ENCODE data around the gene IGFBP5.

Gene IGFBP5

DNA sequence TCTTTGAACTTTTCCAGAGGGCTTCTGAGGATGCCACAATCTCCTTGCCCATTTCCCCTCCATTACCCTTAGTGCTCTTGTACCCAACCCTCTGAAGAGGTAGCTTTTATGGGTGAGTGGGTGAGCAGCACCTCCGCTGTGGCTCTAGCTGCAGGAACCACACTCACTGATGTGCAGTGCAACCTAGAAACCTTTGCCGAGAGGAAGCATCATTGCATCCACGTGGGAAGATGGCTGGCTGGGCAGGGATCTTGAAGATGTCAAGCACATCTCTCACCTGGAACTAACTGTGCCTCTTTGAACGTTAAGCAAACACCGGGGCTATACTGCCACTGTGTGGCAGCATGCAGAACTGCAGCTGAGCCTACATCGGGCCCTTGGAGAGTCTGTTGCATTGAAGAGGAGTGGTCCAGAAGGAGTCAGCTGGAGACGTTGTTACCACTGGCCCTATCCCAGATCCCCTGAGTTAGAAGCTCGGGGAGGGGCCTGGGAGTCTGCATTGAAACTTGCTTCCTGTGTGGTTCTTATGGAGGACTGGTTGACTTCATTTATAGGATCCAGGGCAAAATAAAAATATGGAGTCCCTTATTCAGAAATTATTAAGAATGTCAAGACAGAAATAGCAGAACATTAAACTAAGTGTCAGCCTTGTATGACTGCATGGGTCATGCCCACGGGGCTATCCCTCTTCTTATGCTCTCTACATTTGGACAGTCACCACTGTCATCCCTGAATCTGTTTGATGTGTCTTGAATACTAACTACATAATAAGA is 28.7 kb downstream of the IGFBP5 start:
- peak in 1 of 2 donors; percentile 36 for DNase-seq (ENCODE audit: extremely low read depth in 1 of 2, low read depth in 1 of 2)

GRCh38 chr2:216665717-216666116 is 29.6 kb downstream of the IGFBP5 start:
- no peak for DNase-seq (ENCODE audit: extremely low read depth in 1 of 2, low read depth in 1 of 2)

- DNase-seq (ENCODE audit: extremely low read depth in 1 of 2, low read depth in 1 of 2) = no peak
Observed at GRCh38 chr2:216665242-216665641, 30.1 kb downstream of the IGFBP5 start.

GRCh38 chr2:216664593-216665034 is 30.7 kb downstream of the IGFBP5 start:
- no peak for DNase-seq (ENCODE audit: extremely low read depth in 1 of 2, low read depth in 1 of 2)

DNA sequence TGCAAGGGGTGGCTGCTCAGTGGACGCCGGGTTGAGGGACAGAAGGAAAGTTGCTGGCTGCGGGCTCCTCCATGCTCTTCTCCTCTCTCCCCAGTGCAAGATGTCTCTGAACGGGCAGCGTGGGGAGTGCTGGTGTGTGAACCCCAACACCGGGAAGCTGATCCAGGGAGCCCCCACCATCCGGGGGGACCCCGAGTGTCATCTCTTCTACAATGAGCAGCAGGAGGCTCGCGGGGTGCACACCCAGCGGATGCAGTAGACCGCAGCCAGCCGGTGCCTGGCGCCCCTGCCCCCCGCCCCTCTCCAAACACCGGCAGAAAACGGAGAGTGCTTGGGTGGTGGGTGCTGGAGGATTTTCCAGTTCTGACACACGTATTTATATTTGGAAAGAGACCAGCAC is 31.5 kb downstream of the IGFBP5 start:
- DNase-seq (ENCODE audit: extremely low read depth in 1 of 2, low read depth in 1 of 2) = no peak

- no peak for DNase-seq (ENCODE audit: extremely low read depth in 1 of 2, low read depth in 1 of 2)
Observed at GRCh38 chr2:216663106-216663505, 32.2 kb downstream of the IGFBP5 start.

DNA sequence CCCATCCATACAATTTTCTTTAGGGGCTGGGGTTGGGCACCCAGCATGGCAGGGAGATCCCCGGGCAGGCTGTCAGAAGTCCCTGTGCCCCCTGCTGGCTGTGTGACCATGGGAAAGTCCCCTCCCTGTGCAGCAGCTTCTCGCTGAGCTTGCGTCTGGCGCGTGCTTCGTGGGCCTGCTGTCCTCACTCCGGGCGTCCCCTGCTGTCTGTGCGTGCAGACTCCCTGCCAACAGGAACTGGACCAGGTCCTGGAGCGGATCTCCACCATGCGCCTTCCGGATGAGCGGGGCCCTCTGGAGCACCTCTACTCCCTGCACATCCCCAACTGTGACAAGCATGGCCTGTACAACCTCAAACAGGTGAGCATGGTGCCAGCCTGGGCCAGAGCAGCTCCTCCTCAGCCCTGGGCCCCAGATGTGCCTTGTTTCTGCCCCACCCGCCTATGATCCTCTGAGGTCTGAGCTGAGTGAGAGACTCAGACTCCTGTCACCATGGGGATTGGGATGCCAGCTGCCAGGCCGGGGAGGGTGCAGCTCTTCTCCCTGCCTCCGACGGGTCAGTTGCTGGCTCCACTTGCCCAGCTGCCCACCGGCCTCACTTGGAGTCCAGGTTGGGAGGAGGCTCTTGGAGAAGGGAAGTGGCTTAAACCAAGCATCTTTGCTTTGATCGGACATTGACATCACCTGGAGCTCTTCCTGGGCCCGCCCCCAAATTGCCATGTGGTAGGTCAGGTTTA is 33.5 kb downstream of the IGFBP5 start:
- no peak for DNase-seq (ENCODE audit: extremely low read depth in 1 of 2, low read depth in 1 of 2)

- no peak for DNase-seq (ENCODE audit: extremely low read depth in 1 of 2, low read depth in 1 of 2)
Observed at GRCh38 chr2:216661051-216661450, 34.3 kb downstream of the IGFBP5 start.

DNA sequence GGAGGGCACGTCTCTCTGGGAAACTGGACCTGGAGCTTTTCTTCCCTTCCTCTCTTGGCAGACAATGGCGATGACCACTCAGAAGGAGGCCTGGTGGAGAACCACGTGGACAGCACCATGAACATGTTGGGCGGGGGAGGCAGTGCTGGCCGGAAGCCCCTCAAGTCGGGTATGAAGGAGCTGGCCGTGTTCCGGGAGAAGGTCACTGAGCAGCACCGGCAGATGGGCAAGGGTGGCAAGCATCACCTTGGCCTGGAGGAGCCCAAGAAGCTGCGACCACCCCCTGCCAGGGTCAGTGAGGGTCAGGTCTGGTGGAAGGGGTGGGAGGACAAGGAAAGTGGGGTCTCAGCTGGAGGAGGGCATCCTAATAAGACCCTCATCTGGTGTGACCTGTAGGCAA is 34.9 kb downstream of the IGFBP5 start:
- DNase-seq (ENCODE audit: extremely low read depth in 1 of 2, low read depth in 1 of 2) = no peak

GRCh38 chr2:216659276-216659675 is 36.1 kb downstream of the IGFBP5 start:
- DNase-seq (ENCODE audit: extremely low read depth in 1 of 2, low read depth in 1 of 2) = no peak

GRCh38 chr2:216658757-216659156 is 36.6 kb downstream of the IGFBP5 start:
- DNase-seq (ENCODE audit: extremely low read depth in 1 of 2, low read depth in 1 of 2) = no peak

DNA sequence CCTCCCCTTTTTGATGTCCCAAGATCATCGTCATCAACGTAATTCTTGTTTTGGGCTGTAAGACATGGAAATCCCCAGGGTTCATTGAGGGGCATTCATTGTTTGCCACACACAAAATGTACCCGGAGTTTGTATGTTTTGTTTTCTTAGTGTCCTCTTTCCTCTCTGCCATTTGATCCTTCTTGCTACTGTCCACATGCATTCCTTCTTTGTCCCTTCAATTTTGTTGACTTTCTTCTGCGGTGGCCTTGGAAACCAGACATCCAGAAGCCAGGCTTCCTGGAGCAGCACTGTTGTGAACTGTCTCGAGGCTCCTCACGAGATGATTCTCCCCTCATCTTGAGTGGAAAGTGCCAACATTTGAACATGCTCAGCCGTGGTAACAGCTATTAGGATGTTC is 37.4 kb downstream of the IGFBP5 start:
- no peak for DNase-seq (ENCODE audit: extremely low read depth in 1 of 2, low read depth in 1 of 2)

DNA sequence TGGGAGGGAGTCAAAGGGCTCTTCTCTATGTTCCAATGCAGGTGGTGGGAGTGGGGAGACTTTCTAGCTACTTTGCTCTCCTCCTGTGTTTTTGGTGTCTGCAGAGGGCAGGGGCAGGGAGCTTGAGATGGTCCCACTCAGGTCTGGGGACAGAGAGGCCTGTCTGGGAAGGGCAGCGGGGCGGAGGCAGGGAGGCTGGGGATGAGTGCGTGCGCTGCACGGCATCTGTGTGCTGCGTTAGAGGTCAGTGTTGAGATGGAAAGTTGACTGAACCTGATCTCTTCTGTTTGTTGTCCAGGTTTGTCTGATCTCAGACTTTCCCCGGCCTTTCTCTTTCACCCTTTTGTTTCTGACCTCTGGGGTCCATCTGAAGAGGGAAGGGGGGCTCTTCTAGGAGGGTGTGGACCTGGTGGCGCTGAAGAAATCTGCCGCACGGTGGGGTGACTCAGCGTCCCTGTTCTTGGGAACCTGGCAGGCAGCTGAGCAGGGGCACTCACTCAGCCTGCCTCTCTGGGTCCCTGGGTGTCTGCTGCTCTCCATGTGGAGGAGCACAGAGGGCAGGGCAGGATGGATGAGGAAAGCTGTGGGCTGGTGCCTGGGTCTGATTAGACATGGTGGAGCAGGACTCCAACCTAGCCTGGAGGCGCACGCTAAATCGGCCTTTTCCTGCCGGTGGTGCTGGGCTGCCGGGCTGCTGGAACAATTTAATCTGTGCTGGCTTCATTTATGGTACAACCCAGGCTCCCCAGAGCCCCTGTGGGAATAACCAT is 38.1 kb downstream of the IGFBP5 start:
- no peak for DNase-seq (ENCODE audit: extremely low read depth in 1 of 2, low read depth in 1 of 2)

DNA sequence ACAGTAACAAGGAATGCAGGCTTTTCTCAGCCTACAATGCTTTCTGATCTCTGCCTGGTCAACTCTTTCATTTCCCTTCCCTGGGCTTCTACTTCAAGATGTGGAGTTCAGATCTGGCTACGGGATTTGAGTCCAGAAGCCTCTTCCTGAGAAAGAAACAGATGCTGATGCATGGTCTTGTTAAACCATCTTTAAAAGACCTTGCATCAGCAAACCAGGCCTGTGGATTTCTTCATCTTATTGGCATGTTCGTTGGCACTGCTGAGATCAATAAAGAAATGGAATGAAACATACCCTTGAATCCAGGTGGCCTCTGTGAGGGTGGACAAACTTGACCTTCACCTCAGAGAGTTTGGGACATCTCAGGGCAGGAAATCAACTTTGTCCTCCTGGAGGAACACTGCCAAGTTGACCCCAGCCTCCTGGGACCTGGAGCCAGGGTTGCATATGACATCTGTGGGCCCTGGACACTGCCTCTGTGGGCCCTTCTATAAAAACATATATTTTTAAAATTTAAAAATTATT is 40.8 kb downstream of the IGFBP5 start:
- no peak for DNase-seq (ENCODE audit: extremely low read depth in 1 of 2, low read depth in 1 of 2)

DNA sequence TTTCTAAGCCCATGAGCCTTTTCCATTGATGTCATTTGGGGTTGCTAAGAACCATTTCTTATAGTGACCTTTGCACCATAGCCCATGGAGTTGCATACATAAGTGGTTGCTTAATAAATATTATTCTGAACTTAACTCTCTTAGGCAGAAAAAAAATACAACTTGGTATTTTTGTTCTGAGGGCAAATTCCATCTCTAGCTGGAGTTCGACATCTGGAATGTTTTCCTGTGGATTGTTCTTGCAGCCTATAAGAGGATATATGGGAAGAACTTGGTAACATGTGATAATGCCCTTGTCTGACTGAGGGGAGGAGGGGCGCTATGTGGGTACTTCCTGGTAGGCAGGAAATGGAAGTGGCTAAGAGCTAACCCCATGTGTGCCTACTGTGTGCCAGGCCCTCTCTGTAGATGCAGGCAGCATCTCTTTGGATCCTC is 41.4 kb downstream of the IGFBP5 start:
- DNase-seq (ENCODE audit: extremely low read depth in 1 of 2, low read depth in 1 of 2) = no peak

GRCh38 chr2:216653093-216653799 is 42.1 kb downstream of the IGFBP5 start:
- no peak for DNase-seq (ENCODE audit: extremely low read depth in 1 of 2, low read depth in 1 of 2)

GRCh38 chr2:216652566-216652965 is 42.8 kb downstream of the IGFBP5 start:
- DNase-seq (ENCODE audit: extremely low read depth in 1 of 2, low read depth in 1 of 2) = no peak

DNA sequence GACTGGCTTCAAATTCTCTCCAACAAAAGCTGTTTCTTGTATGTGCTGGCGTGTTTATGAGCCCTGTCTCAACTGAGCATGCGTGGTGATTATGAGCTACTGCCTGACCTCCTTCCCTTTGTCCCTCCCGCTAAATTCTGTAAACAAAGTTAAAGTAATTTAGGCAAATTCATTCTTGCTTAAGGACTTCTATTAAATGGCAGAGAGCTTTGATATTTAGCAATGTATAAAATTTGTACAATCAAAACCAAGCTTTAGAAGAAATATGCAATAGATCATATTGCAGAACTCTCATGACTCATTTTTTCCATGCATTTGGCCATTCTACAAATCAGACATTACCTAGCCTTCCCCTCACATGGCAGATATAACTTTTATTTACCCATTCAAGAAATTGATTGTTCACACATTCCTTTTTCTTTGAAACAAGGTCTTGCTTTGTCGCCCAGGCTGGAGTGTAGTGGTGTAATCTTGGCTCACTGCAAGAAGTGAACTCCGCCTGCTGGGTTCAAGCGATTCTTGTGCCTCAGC is 43.9 kb downstream of the IGFBP5 start:
- no peak for DNase-seq (ENCODE audit: extremely low read depth in 1 of 2, low read depth in 1 of 2)

GRCh38 chr2:216650626-216651257 is 44.6 kb downstream of the IGFBP5 start:
- no peak for DNase-seq (ENCODE audit: extremely low read depth in 1 of 2, low read depth in 1 of 2)

DNA sequence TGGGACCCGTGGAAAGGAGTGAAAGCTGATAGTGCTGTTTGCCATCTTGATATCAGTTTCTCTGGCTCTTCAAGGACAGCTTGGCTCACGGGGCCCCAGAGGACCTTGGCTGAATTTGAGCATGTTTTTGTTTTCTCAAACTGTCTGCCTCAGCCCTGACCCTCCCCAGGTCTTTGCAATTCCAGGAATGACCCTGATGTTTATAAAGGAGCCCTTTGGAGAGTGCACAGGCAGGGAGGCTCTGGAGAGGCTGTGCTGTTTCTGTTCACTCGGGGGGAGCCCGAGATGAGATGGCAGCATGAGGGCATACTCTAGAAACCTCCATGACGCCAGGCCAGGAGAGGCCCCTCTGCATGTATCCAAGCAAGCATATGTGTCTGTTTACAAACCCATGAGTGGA is 45.8 kb downstream of the IGFBP5 start:
- DNase-seq (ENCODE audit: extremely low read depth in 1 of 2, low read depth in 1 of 2) = no peak
